Right lobe of liver (tissue), 4 donors: Measurements from ENCODE around the gene TEDC2.

Source experiments
- CTCF ChIP-seq, 4 donors: fragments of 200-600 bp in 3 of 4; fragments of 450-650 bp in 1 of 4; IDR thresholded peaks; one replicate each; pipeline versions ENCODE4 v1.5.1 to v1.8.0; 2016 to 2022; ENCODE audit warnings: antibody characterized with exemption in 4 of 4, mild to moderate bottlenecking in 2 of 4
- POLR2A ChIP-seq: fragments of 450-650 bp; IDR thresholded peaks from one replicate; pipeline ENCODE4 v1.6.1; 2017; ENCODE audit warnings: antibody characterized with exemption, mild to moderate bottlenecking
- donor health status: DM: no; HTN: no; CAD: no.
- donor health status: DM: no; HTN: no; CAD: no.
- donor health status: DM: no; HTN: yes; CAD: no.

GRCh38 chr16:2471016-2471652, 11.2 kb downstream of the TEDC2 start, which contains the start of gene NTN3:
- no peak for TF ChIP-seq CTCF (IDR thresholded peaks at IDR 0.05)
- no peak for TF ChIP-seq POLR2A
